Peyer's patch (tissue), 4 donors: ENCODE measurements around the gene PEX6.

Experiments used
- POLR2A ChIP-seq, 2 donors: fragments of 450-650 bp; IDR thresholded peaks; one replicate each; pipeline ENCODE4 v1.5.1; 2017; ENCODE audit warnings: antibody characterized with exemption in 2 of 2, mild to moderate bottlenecking in 2 of 2, moderate library complexity in 2 of 2
- TF ChIP-seq, protein P1 (sequence below), 6 experiments: fragments of 450-650 bp in 4 of 6; fragments of 200-600 bp in 2 of 6; sonication (generic) in 1 of 6; IDR thresholded peaks; one replicate each; pipeline ENCODE4 v1.5.1; 2017 to 2019; ENCODE audit warnings: antibody characterized with exemption in 6 of 6, mild to moderate bottlenecking in 3 of 6, moderate library complexity in 1 of 6

DNA sequence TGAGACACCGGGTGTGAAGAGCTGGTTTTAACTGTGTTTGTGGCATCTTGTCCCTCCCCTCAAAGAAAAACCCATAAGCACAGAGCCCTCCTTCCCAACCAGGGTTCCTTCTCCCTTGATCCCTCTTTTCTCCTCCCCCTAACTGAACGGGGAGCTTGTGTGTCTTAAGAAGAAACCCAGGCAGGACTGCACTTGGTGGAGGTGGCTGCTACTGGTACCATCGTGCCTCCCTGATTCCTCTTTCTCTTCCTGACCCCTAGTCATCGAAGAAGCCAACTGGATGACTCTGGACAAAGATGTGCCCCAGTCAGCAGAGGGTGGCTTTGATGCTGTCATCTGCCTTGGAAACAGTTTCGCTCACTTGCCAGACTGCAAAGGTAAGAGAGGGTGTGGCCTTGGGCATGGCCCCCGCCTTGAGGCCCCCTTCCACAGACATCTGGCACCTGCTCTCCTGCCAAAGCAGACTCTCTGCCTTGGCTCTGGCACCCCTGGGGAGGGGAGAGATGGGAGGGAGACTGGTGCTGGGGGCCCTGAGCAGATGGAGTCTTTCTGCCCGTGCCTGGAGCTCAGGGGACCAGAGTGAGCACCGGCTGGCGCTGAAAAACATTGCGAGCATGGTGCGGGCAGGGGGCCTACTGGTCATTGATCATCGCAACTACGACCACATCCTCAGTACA, 16.3 kb downstream of the PEX6 start:
- TF ChIP-seq, protein P1, sequence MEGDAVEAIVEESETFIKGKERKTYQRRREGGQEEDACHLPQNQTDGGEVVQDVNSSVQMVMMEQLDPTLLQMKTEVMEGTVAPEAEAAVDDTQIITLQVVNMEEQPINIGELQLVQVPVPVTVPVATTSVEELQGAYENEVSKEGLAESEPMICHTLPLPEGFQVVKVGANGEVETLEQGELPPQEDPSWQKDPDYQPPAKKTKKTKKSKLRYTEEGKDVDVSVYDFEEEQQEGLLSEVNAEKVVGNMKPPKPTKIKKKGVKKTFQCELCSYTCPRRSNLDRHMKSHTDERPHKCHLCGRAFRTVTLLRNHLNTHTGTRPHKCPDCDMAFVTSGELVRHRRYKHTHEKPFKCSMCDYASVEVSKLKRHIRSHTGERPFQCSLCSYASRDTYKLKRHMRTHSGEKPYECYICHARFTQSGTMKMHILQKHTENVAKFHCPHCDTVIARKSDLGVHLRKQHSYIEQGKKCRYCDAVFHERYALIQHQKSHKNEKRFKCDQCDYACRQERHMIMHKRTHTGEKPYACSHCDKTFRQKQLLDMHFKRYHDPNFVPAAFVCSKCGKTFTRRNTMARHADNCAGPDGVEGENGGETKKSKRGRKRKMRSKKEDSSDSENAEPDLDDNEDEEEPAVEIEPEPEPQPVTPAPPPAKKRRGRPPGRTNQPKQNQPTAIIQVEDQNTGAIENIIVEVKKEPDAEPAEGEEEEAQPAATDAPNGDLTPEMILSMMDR (IDR thresholded peaks at IDR 0.05) = no peak
- no peak for TF ChIP-seq POLR2A (IDR thresholded peaks at IDR 0.05)
